Colonic mucosa (tissue), 4 donors: Measurements from ENCODE around the gene OR4D11. TPM values are rescaled to one million over a fixed set of nuclear protein-coding genes. Genes with fewer than 3 reads are reported as not detected.

Source experiments
- DNase-seq: peaks from one replicate; pipeline ENCODE4 v3.0.0-alpha.2; 2020
- H3K27ac ChIP-seq: fragments of 200-600 bp; one replicate; pipeline ENCODE4 v1.8.0; 2021
- H3K27me3 ChIP-seq: fragments of 200-600 bp; one replicate; pipeline ENCODE4 v1.8.0; 2021
- H3K36me3 ChIP-seq: fragments of 200-600 bp; one replicate; pipeline ENCODE4 v1.8.0; 2021
- H3K4me1 ChIP-seq: fragments of 200-600 bp; one replicate; pipeline ENCODE4 v1.8.0; 2021; ENCODE audit warnings: mild to moderate bottlenecking
- H3K4me3 ChIP-seq: fragments of 200-600 bp; one replicate; pipeline ENCODE4 v1.8.0; 2021
- H3K9ac ChIP-seq, 2 donors: one replicate each; pipeline ENCODE4 v1.7.0; 2013; ENCODE audit warnings: control low read depth in 2 of 2, low read depth in 2 of 2, low read length in 2 of 2
- H3K9me3 ChIP-seq: fragments of 200-600 bp; one replicate; pipeline ENCODE4 v1.8.0; 2021
- CTCF ChIP-seq: fragments of 200-600 bp; IDR thresholded peaks from one replicate; pipeline ENCODE4 v1.8.0; 2022; ENCODE audit warnings: antibody characterized with exemption, mild to moderate bottlenecking
- intact Hi-C: fragments of 100-400 bp; cut with DNase I; formaldehyde crosslinking; loops from one replicate; pipeline ENCODE4 v1.14.1; 2022
- total RNA-seq, 2 donors: library from RNA; stranded (reverse); fragmentation: NEBNext Ultra II Directional in 1 of 2; extraction: Animal tissue kit (Norgen Biotek cat#: 25700) in 1 of 2; gene quantifications; one replicate each; pipeline ENCODE4 v1.2.1, GENCODE V29; 2021
- donor health status: healthy.
- donor health status: DM: no; HTN: no; CAD: no.
- donor health status: DM: no; HTN: no; CAD: no.

The OR4D11 gene
- total RNA-seq, 2 donors from 2014 or later = not detected

DNA sequence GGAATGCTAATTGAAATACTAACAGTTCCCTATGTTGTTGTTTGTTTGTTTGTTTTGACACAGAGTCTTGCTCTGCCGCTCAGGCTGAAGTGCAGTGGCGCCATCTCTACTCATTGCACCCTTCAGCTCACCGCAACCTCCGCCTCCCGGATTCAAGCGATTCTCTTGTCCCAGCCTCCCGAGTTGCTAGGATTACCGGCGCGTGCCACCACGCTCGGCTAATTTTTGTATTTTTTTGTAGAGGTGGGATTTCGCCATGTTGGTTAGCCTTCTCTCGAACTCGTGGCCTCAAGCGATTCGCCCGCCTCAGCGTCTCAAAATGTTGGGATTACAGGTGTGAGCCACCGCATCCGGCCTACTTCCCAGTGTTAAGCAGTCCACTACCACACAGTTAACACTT is 49.9 kb downstream of the OR4D11 start:
- no peaks in the 10 kb centered on the region for H3K36me3 ChIP-seq
- TF ChIP-seq CTCF = no peak
- no peak overlapping the region for H3K4me3 ChIP-seq
- DNase-seq = no peak
- H3K4me1 ChIP-seq = no peaks in the 10 kb centered on the region
- no peak overlapping the region for H3K9ac ChIP-seq
- H3K27me3 ChIP-seq = no peaks in the 10 kb centered on the region
- intact Hi-C loops = no loop called here
- H3K9me3 ChIP-seq = no peaks in the 10 kb centered on the region
- no peak overlapping the region for H3K27ac ChIP-seq

Other genes with a start within 250 kb of the OR4D11 start
- gene OR5AN1, start 144.7 kb upstream of the OR4D11 start, total RNA-seq = not detected
- not detected for gene OR5A2, start 77.2 kb upstream of the OR4D11 start, total RNA-seq
- not detected for gene OR5A1, start 67.1 kb upstream of the OR4D11 start, total RNA-seq
- not detected for gene OR4D6, start 46.6 kb upstream of the OR4D11 start, total RNA-seq
- not detected for gene OR4D10, start 30.3 kb upstream of the OR4D11 start, total RNA-seq
- not detected for gene OR4D9, start 8.0 kb downstream of the OR4D11 start, total RNA-seq
- 10 to 100 TPM; 57.1 to 64.7 TPM for gene OSBP, start 112.2 kb downstream of the OR4D11 start, total RNA-seq
- gene PATL1, start 165.5 kb downstream of the OR4D11 start, total RNA-seq = 10 to 100 TPM; 43.3 to 47.3 TPM
- not detected for gene OR10V1, start 210.3 kb downstream of the OR4D11 start, total RNA-seq